Calu3 (cell line): ENCODE results near the gene NHLRC2. TPM values are rescaled to one million over a fixed set of nuclear protein-coding genes. Genes with fewer than 3 reads are reported as not detected.

Experiments
- BruUV-seq: library from RNA; stranded (reverse); fragments of 400-500 nt; replicated peaks from 2 replicates; lab custom pipeline; 2021; lab: Mats Ljungman, UMichigan
- CTCF ChIA-PET: fragments of 300-600 bp; sonication (Branson Sonifier 250); formaldehyde crosslinking; loops from one replicate; lab custom pipeline; 2022; ENCODE audit warnings: antibody characterized with exemption; lab: Charles Lee
- DNase-seq: peaks from one replicate; pipeline ENCODE4 v3.0.0; 2022
- H3K27ac Mint-ChIP-seq: one replicate; pipeline ENCODE4 v1.8.0; 2022; ENCODE audit warnings: mixed read lengths; ENCODE audit not compliant: unreplicated experiment
- H3K27me3 Mint-ChIP-seq: one replicate; pipeline ENCODE4 v1.8.0; 2022; ENCODE audit warnings: mixed read lengths; ENCODE audit not compliant: unreplicated experiment
- H3K36me3 Mint-ChIP-seq: one replicate; pipeline ENCODE4 v1.8.0; 2022; ENCODE audit warnings: mild to moderate bottlenecking, moderate library complexity, mixed read lengths; ENCODE audit not compliant: insufficient read depth, unreplicated experiment
- H3K4me1 Mint-ChIP-seq: one replicate; pipeline ENCODE4 v1.8.0; 2022; ENCODE audit warnings: mild to moderate bottlenecking, low read depth, mixed read lengths; ENCODE audit not compliant: unreplicated experiment
- H3K4me3 Mint-ChIP-seq: one replicate; pipeline ENCODE4 v1.8.0; 2022; ENCODE audit warnings: mild to moderate bottlenecking, low read depth, moderate library complexity, mixed read lengths; ENCODE audit not compliant: unreplicated experiment
- H3K9me3 Mint-ChIP-seq: one replicate; pipeline ENCODE4 v1.8.0; 2022; ENCODE audit warnings: low read depth, mixed read lengths; ENCODE audit not compliant: unreplicated experiment
- CTCF ChIP-seq: fragments of 200-600 bp; IDR thresholded peaks from one replicate; pipeline ENCODE4 v1.8.0; 2022; ENCODE audit warnings: antibody characterized with exemption; ENCODE audit not compliant: unreplicated experiment
- intact Hi-C: fragments of 100-400 bp; cut with micrococcal nuclease; formaldehyde crosslinking; loops from one replicate; pipeline ENCODE4 v1.10.0; 2022; ENCODE audit not compliant: unreplicated experiment
- total RNA-seq: library from RNA; stranded (reverse); gene quantifications from 2 replicates; pipeline ENCODE4 v1.2.3, GENCODE V29; 2022

The NHLRC2 gene
- total RNA-seq, 1 experiment from 2014 or later: 18.7 TPM

GRCh38 chr10:113920114-113920513, 65.7 kb downstream of the NHLRC2 start:
- Mint-ChIP-seq H3K36me3 (no peaks in the 10 kb centered on the region), H3K27ac (no peak overlapping the region), H3K27me3 (no peaks in the 10 kb centered on the region), H3K9me3 (no peaks in the 10 kb centered on the region), H3K4me1 (no peaks in the 10 kb centered on the region), H3K4me3 (no peak overlapping the region)
- no TSS peak for BruUV-seq
- DNase-seq: no peak
- CTCF ChIA-PET: interaction anchor here (0.7 kb wide), 1 partner anchor 181 kb away, joined by 4 read pairs; no protein-coding TSS in a partner anchor
- no peak for TF ChIP-seq CTCF
- intact Hi-C loops: no loop called here

- BruUV-seq: no TSS peak
- DNase-seq: no peak
- intact Hi-C loops: no loop called here
- CTCF ChIA-PET: interaction anchor here (0.7 kb wide), 1 partner anchor 180 kb away, joined by 4 read pairs; no protein-coding TSS in a partner anchor
- H3K27ac Mint-ChIP-seq: no peak overlapping the region
- no peaks in the 10 kb centered on the region for H3K27me3 Mint-ChIP-seq
- TF ChIP-seq CTCF: no peak
- no peaks in the 10 kb centered on the region for H3K4me1 Mint-ChIP-seq
- no peak overlapping the region for H3K4me3 Mint-ChIP-seq
- no peaks in the 10 kb centered on the region for H3K36me3 Mint-ChIP-seq
- no peaks in the 10 kb centered on the region for H3K9me3 Mint-ChIP-seq
These were observed 66.4 kb downstream of the NHLRC2 start for GRCh38 chr10:113920875-113921274.

- Mint-ChIP-seq H3K9me3 (no peaks in the 10 kb centered on the region), H3K4me3 (no peak overlapping the region), H3K27me3 (no peaks in the 10 kb centered on the region), H3K27ac (no peak overlapping the region), H3K36me3 (no peaks in the 10 kb centered on the region), H3K4me1 (no peaks in the 10 kb centered on the region)
- no TSS peak for BruUV-seq
- intact Hi-C loops: no loop called here
- CTCF ChIA-PET: no interaction called here
- no peak for TF ChIP-seq CTCF
- no peak for DNase-seq
These were observed 67.3 kb downstream of the NHLRC2 start for GRCh38 chr10:113921561-113922370.

DNA sequence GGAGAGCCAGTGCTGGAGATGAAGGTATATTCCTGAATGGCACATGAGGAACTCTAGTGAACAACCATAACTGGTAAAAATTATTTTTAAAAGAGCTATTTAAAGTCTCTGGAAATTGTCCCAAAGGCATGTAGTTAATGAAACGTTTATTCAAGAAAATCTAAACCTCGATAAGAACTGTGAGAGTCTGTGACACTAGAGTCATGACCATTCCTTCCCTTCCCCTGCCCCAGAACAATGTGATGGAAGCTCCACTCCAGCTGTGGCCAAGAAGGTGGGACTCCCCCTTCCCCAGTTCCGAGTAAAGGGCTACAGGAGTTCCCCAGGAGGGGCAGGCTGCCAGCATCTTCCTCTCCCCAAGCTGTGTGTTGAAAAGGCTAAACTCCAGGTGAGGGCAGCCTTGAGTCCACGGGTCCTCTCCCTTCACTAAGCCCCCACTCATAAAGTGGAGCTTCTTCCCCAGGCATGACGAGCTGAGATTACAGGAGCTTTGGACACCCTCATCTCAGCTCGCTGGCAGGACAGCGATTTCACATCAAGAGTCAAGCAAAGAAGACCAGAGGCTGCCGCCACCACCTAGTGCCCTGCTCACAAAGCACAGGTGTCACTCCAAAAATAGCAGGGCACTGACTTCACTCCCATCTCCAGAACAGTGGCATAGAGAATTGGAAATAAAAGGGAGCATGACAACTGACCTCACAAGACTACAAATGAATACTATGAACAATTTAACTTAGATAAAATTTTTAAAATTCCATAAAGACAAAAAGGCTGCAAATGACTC, 68.5 kb downstream of the NHLRC2 start:
- Mint-ChIP-seq H3K27me3 (no peaks in the 10 kb centered on the region), H3K9me3 (no peaks in the 10 kb centered on the region), H3K36me3 (no peaks in the 10 kb centered on the region), H3K4me3 (no peak overlapping the region), H3K4me1 (no peaks in the 10 kb centered on the region), H3K27ac (no peak overlapping the region)
- DNase-seq: no peak
- TF ChIP-seq CTCF: no peak
- intact Hi-C loops: no loop called here
- CTCF ChIA-PET: no interaction called here
- BruUV-seq: no TSS peak
